Measurements from ENCODE around the gene PANK4.
"Not testable (repeated sequence)": the region's sequence is repeated elsewhere in the genome, so short reads cannot be mapped to it uniquely, and the experiment has no call there.

The PANK4 gene

DNA sequence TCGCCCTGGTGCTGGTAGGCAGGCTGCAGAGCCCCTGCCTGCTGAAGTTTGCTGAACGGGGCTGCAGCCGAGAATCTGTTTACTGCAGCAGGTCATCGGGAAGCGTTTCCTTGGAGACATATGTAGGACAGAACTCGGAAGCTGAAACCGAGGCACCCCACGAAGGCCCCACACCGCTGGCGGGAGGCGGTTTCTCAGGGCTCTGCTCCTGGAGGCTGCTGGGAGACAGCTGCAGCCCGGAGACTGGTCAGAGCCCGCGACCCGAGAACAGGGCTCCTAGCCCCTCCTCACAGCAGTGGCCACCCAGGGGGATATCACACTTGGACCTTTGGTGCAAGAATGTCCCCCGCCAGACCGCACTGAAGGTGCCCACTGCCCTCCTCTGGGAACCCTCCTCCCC is 63.0 kb downstream of the PANK4 start:
- TF ChIP-seq ZFX (IDR thresholded peaks at IDR 0.05): no peak
- TF ChIP-seq, protein P1, sequence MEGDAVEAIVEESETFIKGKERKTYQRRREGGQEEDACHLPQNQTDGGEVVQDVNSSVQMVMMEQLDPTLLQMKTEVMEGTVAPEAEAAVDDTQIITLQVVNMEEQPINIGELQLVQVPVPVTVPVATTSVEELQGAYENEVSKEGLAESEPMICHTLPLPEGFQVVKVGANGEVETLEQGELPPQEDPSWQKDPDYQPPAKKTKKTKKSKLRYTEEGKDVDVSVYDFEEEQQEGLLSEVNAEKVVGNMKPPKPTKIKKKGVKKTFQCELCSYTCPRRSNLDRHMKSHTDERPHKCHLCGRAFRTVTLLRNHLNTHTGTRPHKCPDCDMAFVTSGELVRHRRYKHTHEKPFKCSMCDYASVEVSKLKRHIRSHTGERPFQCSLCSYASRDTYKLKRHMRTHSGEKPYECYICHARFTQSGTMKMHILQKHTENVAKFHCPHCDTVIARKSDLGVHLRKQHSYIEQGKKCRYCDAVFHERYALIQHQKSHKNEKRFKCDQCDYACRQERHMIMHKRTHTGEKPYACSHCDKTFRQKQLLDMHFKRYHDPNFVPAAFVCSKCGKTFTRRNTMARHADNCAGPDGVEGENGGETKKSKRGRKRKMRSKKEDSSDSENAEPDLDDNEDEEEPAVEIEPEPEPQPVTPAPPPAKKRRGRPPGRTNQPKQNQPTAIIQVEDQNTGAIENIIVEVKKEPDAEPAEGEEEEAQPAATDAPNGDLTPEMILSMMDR (conservative IDR thresholded peaks at IDR 0.05): no peak
- no peak overlapping the region for H3K27ac ChIP-seq

DNA sequence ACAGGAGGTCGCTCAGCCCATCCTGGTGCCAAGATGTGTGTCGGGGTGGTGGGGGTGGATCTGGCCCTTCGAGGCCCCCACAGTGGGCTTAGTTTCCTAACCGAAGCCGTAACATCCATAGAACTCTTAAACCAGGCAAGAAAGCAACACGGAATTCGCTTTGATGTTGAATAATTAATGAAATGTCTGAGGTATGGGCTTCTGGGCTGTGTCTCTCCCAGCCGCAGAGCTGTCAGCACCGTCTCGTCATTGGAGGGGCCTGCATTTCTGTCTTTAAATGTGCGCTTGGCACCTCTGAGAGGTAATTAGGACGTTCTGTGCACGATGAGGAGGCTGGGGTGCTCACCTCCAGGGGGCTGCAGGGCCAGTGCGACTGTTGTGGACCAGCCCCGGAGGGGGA is 63.6 kb downstream of the PANK4 start:
- TF ChIP-seq, protein P1 (conservative IDR thresholded peaks at IDR 0.05): no peak
- no peak for TF ChIP-seq ZFX (IDR thresholded peaks at IDR 0.05)
- H3K27ac ChIP-seq: no peak overlapping the region

DNA sequence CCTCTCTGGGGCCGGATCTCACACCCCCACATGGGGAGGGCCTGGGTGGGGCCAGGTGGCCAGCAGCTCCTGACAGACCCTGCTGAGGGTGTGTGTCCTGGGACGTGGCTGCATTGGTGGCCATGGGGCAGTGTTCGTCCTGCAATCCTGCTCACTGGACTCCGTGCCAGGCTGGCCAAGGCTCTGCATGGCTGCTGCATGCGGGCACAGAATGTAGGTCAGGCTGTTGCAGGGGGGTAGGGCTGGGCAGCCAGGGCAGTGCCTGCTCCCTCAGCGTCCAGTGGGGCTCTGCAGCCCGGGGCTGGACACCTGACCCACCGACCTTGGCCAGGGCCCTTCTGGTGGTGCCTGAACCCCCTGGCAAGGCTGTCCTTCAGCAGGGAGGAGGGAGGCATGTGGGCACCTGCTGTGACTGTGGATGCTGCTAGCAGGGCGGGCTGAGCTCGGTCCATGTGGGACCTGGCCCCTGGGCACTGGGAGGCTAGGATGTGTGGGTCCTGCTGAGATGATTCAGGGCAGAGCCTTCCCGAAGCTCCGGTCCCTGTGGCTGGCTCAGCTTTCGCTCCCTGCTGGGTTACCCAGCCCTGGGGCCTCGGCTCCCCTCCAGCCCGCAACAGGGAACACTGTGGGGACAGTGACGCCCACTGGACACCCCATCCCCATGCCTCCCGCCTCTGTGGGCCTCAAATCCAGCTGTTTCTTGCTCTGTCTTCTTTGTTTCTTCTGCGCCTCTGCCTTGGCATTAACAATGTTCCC is 65.2 kb downstream of the PANK4 start:
- no peak overlapping the region for H3K27ac ChIP-seq
- TF ChIP-seq, protein P1 (conservative IDR thresholded peaks at IDR 0.05): no peak
- TF ChIP-seq ZFX (IDR thresholded peaks at IDR 0.05): no peak

DNA sequence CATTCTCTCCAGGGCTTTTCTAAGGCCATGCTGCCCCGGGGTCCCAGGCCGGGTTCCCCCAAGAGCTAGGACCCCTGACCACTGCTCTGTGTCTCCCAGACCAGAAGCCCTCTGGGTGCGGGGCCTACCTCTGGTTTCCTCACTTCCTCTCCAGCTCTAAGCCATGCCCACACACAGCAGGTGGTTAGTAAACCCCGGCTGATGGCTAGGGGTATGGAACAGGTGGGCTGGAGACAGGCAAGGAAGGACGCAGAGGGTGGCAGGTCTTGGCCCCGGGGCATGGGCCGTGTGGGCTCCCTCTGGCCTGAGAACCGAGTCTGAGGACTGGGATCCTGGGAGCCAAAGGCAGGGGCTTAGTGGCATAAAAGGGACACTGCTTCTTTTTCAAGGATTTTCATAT is 66.2 kb downstream of the PANK4 start:
- H3K27ac ChIP-seq: no peak overlapping the region
- TF ChIP-seq, protein P1 (conservative IDR thresholded peaks at IDR 0.05): no peak
- TF ChIP-seq ZFX (IDR thresholded peaks at IDR 0.05): no peak

DNA sequence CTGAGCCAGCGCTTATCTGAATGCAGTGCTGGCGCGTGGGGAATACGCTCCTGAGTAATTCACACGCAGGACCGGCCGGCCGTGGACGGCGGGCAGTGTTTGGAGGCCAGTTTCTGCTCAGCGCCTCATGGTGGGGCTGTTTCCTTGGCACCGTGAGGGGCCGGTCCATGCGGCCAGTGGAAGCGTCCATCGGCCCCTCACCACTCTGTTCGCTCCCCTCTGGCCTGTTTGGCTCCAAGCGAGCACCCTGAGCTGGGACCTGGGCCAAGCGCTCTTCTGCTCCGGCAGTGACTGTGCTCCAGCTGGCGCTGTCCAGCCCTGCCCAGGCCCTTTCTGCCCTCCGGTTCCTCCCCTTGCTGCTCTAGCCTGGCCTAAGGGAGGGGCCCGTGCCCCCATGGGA is 66.6 kb downstream of the PANK4 start:
- TF ChIP-seq, protein P1 (conservative IDR thresholded peaks at IDR 0.05): no peak; the same call in 1 of the 2 replicates
- TF ChIP-seq ZFX (IDR thresholded peaks at IDR 0.05): no peak
- no peak overlapping the region for H3K27ac ChIP-seq

DNA sequence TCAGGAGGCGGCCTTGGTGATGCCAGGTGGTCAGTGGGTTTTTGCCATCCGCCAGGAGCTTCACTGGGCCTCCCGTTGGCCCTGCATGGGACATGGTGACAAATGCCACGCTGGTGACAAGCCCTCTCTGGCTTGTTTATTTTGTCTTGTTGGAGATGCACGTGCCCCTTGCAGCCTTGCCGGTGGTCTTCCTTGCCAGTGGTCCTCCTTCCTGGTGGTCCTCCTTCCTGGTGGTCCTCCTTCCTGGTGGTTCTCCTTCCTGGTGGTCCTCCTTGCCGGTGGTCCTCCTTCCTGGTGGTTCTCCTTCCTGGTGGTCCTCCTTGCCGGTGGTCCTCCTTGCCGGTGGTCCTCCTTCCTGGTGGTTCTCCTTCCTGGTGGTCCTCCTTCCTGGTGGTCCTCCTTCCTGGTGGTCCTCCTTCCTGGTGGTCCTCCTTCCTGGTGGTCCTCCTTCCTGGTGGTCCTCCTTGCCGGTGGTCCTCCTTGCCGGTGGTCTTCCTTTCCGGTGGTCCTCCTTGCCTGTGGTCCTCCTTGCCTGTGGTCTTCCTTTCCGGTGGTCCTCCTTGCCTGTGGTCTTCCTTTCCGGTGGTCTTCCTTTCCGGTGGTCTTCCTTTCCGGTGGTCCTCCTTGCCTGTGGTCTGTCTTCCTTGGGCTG is 67.2 kb downstream of the PANK4 start:
- H3K27ac ChIP-seq: not testable (repeated sequence)

DNA sequence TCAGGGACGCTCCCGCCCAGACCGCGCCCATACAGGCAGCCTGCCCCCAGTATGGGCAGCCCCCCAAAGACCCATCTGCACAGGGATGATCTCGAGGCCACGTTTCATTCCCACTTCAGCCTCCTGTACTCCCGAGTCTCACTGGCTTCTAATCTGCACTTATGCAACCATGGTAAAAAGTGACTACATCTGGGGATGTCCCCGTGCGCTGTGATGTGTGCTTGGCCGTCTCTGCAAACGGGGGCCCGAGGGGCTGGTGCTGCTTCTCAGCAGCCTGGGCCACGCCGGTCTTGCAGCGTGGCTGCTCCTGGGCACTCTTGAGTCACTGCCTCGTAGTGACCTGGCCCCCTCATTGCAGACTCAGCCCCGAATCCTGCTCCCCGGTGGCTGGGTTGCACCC is 67.7 kb downstream of the PANK4 start:
- H3K27ac ChIP-seq: no peak overlapping the region
- no peak for TF ChIP-seq ZFX (IDR thresholded peaks at IDR 0.05)

Measured in C4-2B (cell line).